GM18505 (cell line): Measurements from ENCODE around the gene PPP1R9A.

ENCODE experiments used
- ATAC-seq: cut with Tn5 transposase; IDR thresholded peaks from one replicate; pipeline ENCODE4 v1.9.1; 2021; ENCODE audit not compliant: unreplicated experiment
- POLR2A ChIP-seq: IDR thresholded peaks from 4 replicates; pipeline ENCODE4 v1.6.1; 2011; ENCODE audit warnings: borderline replicate concordance; ENCODE audit not compliant: insufficient read depth, insufficient read length; ENCODE audit errors: extremely low read depth

Gene PPP1R9A

DNA sequence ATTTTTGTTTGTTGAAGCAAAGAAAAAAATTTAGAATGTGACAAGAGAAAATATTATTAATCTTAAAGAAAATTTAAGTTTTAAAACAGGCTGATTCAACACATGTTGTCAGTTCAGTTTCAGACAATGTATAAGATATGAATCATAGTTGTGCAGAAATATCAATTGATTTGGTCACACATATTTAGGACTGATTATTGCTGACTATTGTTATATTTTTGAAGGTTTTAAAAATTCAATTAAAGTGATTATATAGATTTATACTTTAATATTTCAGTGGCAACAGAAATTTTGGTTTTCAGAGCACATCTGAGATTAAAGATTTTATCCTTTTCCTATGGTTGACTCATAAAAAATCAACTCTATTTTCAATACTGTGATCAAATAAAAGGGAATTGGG is 284.4 kb downstream of the PPP1R9A start:
- no peak for ATAC-seq
- TF ChIP-seq POLR2A = no peak

DNA sequence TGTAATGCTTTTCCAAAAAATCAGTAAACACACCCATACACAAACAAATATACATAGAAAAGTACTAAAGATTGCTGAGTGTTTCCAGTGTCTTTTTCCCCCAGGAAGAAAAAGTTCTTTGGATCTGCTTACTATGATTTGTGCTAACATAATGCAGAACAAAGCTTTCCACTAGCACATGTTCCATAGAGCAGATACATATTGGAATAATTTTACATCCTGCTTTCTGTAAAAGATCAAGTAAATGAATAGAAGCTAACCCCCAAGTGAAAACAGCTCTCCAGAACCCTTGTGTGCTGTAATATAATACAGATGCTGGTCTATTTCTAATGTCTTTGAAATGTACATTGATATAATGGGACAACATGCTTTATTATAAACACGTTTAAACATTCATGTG is 291.5 kb downstream of the PPP1R9A start:
- no peak for ATAC-seq
- TF ChIP-seq POLR2A = no peak

DNA sequence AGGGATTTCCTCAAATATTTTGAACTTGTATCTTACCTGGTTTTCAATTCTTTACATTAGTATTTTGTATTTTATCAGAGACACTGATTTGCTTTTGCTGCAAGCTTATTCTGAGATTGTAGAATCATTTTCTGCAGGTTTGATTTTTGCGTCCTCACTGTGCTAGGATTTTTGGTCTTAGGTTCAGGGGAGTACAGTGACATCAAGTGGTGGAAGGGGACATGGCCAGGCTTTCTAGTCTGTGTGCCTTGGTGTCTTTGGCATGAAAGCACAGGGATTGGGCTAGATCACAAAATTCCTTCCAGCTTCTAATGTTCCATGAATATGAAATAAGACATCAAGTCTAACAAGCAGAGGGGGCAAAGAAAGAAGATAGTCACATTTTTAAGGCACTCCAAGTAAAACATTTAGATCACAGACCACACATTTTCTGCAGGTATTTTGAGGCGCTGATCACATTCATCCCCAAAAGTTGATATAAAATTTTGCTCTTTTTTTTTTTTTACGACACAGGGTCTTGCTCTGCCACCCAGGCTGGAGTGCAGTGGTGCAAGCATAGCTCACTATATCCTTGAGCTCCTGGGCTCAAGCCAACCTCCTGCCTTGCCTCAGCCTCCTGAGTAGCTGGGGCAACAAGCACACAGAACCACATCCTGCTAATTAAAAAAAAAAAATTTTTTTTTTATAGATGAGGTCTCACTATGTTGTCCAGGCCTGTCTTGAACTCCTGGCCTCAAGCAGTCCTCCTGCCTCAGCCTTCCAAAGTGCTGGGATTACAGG is 292.6 kb downstream of the PPP1R9A start:
- no peak for ATAC-seq

DNA sequence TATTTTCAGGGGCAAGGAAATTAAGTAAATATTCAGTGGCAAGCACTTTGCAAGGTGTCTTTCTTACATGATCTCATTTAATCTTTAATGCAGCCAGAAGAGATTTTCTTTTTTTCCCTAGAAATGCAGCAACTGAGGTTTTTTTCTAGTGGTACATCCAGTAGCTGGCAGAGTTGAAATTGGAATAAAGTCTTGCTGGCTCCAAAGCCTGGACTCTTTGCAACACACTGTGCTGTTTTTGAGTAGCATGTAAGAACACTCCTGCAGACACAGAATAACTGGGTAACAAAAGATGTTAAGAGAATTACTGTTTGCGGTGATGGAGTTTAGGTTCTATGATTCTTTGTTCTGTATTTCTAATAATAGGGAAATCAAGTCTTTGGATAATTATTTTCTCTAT is 293.3 kb downstream of the PPP1R9A start:
- ATAC-seq = no peak
- TF ChIP-seq POLR2A = no peak

More for the DNA sequence above, 292.6 kb downstream of the PPP1R9A start:
- TF ChIP-seq POLR2A = no peak

DNA sequence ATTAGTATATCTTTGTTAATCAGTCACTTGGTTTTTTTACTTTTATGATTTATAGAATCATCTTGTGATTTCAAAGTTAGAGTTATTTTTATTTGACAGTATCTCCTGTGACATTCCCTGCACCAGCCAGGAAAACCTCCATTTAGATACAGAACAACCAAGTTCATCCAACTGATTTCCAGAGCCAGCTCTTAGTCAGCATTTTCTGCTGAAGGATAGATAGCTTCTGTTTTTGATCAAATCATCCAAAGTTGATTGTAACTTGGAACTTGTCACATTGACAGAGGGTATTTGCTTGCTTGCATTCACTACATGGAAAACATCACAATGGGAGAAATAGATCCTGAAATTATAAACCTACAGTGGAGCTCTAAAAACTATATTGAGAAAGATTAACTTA is 294.3 kb downstream of the PPP1R9A start:
- no peak for TF ChIP-seq POLR2A
- no peak for ATAC-seq

DNA sequence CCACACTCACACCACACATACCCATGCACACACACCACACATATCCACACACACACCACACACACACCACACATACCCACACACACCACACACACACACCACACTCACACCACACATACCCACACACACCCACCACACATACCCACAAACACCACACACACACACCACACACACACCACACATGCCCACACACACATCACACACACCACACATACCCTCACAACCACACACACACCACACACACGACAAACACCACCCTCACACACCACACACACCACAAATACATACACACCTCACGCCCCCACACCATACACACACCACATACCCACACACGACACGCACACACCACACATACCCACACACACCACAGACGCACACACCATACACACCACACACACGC is 297.2 kb downstream of the PPP1R9A start:
- no peak for ATAC-seq
- TF ChIP-seq POLR2A = no peak

DNA sequence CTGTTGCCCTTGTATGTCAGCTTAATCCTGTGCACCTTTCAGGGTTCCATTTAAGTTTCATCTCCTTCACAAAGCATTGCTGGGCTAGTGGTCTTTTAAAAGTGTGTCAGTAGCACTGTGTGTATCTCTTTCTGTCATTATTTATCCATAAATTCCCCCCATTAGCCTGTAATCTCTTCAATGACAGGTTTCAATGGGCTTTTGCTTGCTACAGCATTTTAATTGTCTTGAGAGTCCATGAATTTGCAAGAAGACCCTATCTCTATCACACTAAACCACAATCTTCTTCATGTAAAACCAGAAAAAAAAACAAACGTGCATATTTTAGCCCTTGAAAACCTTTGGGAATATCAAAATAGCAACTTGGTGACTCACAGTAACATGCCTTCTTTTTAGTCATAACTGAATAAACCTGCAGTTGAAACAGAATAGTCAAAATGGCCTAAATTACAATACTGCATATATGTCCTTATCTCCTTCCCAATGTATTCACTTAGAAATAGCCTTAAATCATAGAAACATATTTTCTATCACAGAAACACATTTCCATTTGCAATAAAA is 298.4 kb downstream of the PPP1R9A start:
- ATAC-seq = no peak

DNA sequence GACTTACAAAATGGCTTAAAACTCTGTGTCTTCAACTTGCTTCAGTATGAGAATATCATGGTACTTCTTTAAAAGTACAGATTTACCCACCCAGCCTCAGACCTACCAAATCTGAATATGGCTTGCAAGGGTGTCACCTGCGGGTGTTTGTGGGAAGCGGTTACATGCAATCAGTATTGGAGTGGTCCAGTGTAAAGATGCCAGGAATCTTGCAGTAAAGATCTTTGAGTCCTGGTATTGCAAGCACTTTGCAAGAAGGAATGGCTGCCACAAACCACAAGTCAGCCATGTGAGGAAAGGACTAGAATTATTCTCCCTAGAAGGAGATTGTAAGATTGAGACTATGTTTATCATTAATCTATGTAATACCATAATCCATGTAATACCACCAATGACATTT is 301.9 kb downstream of the PPP1R9A start:
- ATAC-seq = no peak
- TF ChIP-seq POLR2A = no peak

More for the DNA sequence above, 298.4 kb downstream of the PPP1R9A start:
- TF ChIP-seq POLR2A = no peak

DNA sequence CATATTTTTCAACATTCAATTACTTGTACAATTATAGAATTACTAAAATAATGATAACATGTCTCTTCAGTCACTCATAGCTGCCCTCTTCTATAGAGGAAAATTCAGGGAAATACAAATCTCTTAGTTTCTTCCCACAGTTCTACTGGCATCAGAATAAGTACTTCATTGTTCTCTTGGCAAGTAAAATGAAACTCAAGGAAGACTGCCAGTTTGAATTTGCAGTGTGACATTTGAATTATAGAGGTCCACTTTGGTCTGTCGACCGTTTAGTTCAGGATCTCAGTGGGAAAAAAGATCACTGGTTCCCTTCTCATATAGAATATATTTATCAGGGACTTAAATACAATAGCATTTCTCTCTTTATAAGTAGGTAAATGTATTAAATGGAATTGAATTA is 302.4 kb downstream of the PPP1R9A start:
- TF ChIP-seq POLR2A = no peak
- ATAC-seq = no peak

DNA sequence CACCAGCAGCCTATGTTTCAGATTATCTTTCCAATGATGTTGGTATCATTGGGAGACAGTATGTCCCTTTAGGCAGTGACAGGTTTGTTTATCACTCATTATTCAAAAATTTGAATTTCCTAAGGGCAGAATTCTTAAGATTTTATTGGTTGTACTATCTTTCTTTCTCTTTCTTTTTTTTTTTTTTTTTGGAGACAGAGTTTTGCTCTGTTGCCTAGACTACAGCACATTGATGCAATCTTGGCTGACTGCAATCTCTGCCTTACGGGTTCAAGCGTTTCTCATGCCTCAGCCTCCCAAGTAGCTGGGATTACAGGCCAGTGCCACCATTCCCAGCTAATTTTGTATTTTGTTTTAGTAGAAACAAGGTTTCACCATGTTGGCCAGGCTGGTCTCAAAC is 305.8 kb downstream of the PPP1R9A start:
- TF ChIP-seq POLR2A = no peak
- no peak for ATAC-seq

DNA sequence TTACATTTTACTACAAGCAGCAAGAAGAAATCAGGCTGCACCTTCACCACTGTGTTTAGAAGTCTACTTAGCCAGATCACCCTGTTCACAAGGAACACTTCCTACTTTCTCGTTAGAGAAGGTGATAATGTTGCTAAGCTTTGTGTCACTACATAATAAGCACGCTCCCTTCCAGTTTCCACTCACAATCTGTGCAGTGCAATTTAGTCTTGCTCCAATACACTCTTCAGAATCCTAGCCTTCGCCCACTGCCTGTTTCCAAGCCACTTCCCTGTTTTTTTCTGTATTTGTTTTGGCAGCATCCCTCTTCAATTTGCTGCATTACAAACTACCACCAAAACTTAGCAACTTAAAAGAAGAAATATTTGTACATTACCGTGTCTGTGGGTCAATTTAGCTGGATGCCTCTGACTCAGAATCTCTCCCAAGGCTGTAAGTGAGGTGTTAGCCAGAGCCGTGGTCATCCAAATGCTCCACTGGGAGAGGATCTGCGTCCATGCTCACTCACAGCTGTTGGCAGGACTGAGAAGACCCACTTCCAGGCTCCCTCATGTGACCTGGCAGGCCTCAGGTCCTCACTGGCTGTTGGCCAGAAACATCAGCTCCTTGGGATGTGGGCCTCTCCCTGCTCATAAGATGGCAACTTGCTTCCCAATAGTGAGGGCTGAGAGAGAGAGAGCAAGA is 306.6 kb downstream of the PPP1R9A start:
- no peak for TF ChIP-seq POLR2A
- ATAC-seq = no peak

DNA sequence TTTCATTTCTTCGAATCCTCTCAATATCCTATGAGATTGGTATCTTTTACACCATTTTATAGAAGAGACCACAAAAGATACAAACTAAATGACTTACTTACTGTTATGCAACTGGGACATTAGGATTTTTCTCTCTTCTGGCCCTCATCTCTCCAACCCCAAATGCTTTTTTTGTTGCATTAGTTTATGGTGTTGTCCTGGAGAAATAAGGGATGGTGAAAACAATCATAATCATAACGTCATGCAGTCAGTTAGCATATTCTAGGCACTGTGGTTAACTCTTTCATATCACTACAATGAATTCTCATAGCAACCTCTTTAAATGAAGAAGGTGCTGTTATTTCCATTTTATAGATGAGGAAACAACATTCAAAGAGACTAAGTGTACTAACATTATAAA is 312.3 kb downstream of the PPP1R9A start:
- no peak for ATAC-seq
- no peak for TF ChIP-seq POLR2A

DNA sequence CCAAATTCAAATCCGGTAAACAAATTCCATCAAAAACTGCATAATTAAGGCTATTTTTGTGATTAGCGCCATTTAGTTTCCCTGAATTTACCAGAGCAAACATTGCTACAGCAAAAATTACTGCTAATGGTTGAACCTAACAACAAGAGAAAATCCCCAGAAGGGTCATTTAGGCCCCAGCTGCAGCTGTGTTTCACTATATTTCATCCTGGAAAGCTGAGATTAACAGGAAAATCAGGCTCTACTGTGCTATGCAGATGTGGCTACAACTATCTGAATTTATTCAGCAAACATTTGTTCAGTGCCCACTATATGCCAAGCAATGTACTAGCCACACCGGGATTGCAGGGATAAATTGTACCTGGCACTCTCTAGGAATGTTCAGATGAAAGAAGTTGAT is 312.9 kb downstream of the PPP1R9A start:
- no peak for ATAC-seq
- no peak for TF ChIP-seq POLR2A

DNA sequence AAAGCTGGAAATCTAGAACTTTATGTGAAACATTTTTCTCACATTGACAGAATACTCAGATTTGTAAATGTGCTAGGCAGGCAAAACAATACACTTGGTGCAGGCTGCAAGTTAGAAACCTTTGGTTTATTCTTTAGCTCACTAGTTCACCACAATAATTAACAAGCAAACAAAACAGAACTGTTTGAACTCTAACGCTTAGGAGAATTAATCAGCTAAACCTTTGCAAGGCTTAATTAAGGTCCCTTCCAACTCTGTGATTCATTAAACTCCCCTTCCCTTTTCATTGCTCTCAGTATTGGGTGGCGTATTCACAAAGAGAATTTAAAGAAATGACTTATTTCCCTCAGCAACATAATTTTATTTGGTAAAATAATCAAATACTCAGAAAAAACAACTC is 317.9 kb downstream of the PPP1R9A start:
- TF ChIP-seq POLR2A = no peak
- no peak for ATAC-seq
